ENCODE results near the gene DUS3L.
"Not testable (repeated sequence)": the region's sequence is repeated elsewhere in the genome, so short reads cannot be mapped to it uniquely, and the experiment has no call there.

The DUS3L gene

GRCh38 chr19:5799247-5800241 is 8.6 kb upstream of the DUS3L start:
- no peak for DNase-seq (ENCODE audit: low spot score)

- DNase-seq (ENCODE audit: low spot score), result no peak
Observed at GRCh38 chr19:5798244-5798643, 7.3 kb upstream of the DUS3L start.

GRCh38 chr19:5795382-5795919 is 4.5 kb upstream of the DUS3L start:
- DNase-seq (ENCODE audit: low spot score), result no peak

- no peak for DNase-seq (ENCODE audit: low spot score)
Observed at GRCh38 chr19:5793188-5793587, 2.2 kb upstream of the DUS3L start.

- no peak for DNase-seq (ENCODE audit: low spot score)
Observed at GRCh38 chr19:5792224-5792623, 1.3 kb upstream of the DUS3L start.

- DNase-seq (ENCODE audit: low spot score), result no peak
Observed at GRCh38 chr19:5789886-5790558, 941 bp downstream of the DUS3L start.

GRCh38 chr19:5789351-5789761 is 1.6 kb downstream of the DUS3L start:
- no peak for DNase-seq (ENCODE audit: low spot score)

GRCh38 chr19:5788422-5788821 is 2.5 kb downstream of the DUS3L start:
- no peak for DNase-seq (ENCODE audit: low spot score)

GRCh38 chr19:5787409-5788182 is 3.4 kb downstream of the DUS3L start:
- no peak for DNase-seq (ENCODE audit: low spot score)

GRCh38 chr19:5786593-5787408 is 4.2 kb downstream of the DUS3L start:
- DNase-seq (ENCODE audit: low spot score), result no peak

- no peak for DNase-seq (ENCODE audit: low spot score)
Observed at GRCh38 chr19:5785423-5785822, 5.5 kb downstream of the DUS3L start.

- no peak for DNase-seq (ENCODE audit: low spot score)
Observed at GRCh38 chr19:5784581-5785147, 6.3 kb downstream of the DUS3L start, which contains the start of gene PRR22. Gene PRR22 (minus strand): TSS chr19:5784746. CDS start chr19:5784660, 86 bp downstream.

- no peak for DNase-seq (ENCODE audit: low spot score)
Observed at GRCh38 chr19:5782945-5783919, 7.7 kb downstream of the DUS3L start.

- no peak for DNase-seq (ENCODE audit: low spot score)
Observed at GRCh38 chr19:5782322-5782721, 8.6 kb downstream of the DUS3L start.

GRCh38 chr19:5780916-5781315 is 10.0 kb downstream of the DUS3L start:
- DNase-seq (ENCODE audit: low spot score), result not testable (repeated sequence)

- no peak for DNase-seq (ENCODE audit: low spot score)
Observed at GRCh38 chr19:5778402-5778801, 12.6 kb downstream of the DUS3L start.

- no peak for DNase-seq (ENCODE audit: low spot score)
Observed at GRCh38 chr19:5775668-5776309, 15.2 kb downstream of the DUS3L start.

- no peak for DNase-seq (ENCODE audit: low spot score)
Observed at GRCh38 chr19:5774921-5775320, 16.0 kb downstream of the DUS3L start.

- no peak for DNase-seq (ENCODE audit: low spot score)
Observed at GRCh38 chr19:5773276-5773675, 17.7 kb downstream of the DUS3L start.

All from HuH-7 (cell line).